Measurements from ENCODE around the gene IL2RA.

IL2RA gene

GRCh38 chr10:5978230-5978489, 84.0 kb downstream of the IL2RA start:
- peak overlapping the region; percentile 90 for H3K4me3 ChIP-seq (ENCODE audit: low read depth, low read length)
- DNase-seq (ENCODE audit: low read depth) = no peak
- TF ChIP-seq, protein P1, sequence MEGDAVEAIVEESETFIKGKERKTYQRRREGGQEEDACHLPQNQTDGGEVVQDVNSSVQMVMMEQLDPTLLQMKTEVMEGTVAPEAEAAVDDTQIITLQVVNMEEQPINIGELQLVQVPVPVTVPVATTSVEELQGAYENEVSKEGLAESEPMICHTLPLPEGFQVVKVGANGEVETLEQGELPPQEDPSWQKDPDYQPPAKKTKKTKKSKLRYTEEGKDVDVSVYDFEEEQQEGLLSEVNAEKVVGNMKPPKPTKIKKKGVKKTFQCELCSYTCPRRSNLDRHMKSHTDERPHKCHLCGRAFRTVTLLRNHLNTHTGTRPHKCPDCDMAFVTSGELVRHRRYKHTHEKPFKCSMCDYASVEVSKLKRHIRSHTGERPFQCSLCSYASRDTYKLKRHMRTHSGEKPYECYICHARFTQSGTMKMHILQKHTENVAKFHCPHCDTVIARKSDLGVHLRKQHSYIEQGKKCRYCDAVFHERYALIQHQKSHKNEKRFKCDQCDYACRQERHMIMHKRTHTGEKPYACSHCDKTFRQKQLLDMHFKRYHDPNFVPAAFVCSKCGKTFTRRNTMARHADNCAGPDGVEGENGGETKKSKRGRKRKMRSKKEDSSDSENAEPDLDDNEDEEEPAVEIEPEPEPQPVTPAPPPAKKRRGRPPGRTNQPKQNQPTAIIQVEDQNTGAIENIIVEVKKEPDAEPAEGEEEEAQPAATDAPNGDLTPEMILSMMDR (conservative IDR thresholded peaks at IDR 0.05; ENCODE audit: low read depth, low read length) = no peak

DNA sequence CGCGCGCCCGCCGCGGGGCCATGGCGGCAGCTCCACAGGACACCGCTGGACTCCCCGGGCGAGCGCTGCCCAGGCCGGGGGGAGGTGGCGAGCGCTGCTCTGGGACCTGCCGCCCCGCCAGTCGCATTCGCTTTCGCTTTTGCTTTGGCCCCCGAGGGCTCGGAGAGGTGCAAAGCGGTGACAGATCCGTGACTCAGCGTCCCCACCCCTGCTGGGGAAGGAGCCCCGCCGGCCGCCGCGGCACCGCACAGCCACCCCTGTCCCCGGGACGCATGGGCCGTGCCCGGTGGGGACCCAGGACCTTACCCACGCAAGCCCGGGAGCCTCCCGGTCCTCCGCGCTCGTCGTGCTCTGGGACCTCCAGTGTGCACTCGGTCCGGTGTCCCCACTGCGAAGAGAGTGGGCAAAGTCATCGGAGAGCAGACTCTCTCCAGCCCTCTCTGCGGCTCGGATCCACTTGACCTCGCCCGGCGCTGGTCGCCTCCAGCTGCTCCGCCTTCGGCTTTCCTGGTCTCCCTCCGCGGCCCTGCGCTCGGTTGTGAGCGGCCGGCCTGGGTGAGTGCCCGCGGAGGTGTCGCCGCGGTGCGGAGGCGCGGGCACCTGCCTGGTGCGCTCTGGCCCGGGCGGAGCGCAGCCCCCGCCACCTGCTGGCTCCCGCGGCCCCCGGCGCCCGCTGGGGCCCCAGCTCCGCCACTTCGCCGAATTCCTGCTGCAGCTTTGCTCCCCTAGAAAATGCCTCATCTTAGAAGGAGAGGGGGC, 84.5 kb downstream of the IL2RA start, which contains the start of gene IL15RA:
Gene IL15RA, minus strand, starts transcription at position 73 of the 759 bp plus-strand sequence. Its CDS starts 51 bp downstream, at position 22.
- peak; percentile 51 for DNase-seq (ENCODE audit: low read depth)
- TF ChIP-seq, protein P1 (conservative IDR thresholded peaks at IDR 0.05; ENCODE audit: low read depth, low read length) = no peak
- H3K4me3 ChIP-seq (ENCODE audit: low read depth, low read length) = peak within 1 kb of the TSS; percentile 90

GRCh38 chr10:5976512-5977470, 85.4 kb downstream of the IL2RA start:
- peak; percentile 55 for DNase-seq (ENCODE audit: low read depth)
- TF ChIP-seq, protein P1 (conservative IDR thresholded peaks at IDR 0.05; ENCODE audit: low read depth, low read length) = no peak
- peak overlapping the region; percentile 90 for H3K4me3 ChIP-seq (ENCODE audit: low read depth, low read length)

DNA sequence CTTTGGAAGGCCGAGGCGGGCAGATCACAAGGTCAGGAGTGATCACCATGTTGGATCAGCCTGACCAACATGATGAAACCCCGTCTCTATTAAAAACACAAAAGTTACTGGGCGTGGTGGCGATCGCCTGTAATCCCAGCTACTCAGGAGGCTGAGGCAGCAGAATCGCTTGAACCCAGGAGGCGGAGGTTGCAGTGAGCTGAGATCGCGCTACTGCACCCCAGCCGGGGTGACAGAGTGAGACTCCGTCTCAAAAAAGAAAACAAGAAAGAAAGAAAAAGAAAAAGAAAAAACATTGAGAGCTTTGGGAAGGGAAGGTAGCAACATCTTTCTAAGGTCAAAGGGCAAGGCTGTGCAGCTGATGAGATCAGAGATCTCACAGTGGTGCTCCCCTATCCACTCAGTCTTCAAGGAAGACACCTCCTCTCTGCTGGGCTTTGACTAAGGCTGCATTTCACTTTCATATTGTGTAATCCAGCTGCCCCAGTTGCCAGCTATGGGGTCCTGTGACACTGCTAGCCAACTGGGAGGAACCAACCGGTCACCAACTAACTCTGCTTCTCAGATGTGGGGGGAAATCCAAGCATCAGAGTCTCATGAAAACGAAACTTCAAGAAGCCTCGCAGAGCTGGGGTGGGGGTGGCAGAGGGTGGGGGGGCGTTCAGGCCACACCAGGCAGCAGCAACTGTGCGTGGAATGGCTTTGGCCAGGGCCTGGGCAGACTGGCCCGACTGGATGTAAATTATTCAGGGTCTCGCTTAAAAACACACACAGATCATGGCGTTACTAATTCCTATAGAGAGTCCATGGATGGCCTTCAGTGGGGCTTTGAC, 86.3 kb downstream of the IL2RA start:
- peak overlapping the region; percentile 90 for H3K4me3 ChIP-seq (ENCODE audit: low read depth, low read length)
- DNase-seq (ENCODE audit: low read depth) = peak; percentile 27

DNA sequence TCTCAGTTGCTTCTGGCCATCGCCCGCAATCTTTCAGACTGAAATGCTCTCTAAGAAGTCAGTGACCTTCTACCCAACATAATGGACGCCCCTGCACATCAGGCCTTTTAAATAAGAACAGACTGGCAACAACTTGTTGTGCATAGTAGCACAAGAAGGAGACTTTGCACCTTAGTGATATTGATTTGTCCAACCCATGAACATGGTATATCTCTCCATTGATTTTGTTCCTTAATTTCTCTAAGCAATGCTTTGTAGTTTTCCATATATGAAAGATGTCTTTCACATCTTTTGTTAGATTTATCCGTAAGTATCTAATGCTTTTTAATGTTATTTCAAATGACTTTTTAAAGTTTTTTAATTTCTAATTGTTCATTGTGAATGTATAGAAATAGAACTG, 89.1 kb downstream of the IL2RA start:
- H3K4me3 ChIP-seq (ENCODE audit: low read depth, low read length) = no peak overlapping the region
- TF ChIP-seq, protein P1 (conservative IDR thresholded peaks at IDR 0.05; ENCODE audit: low read depth, low read length) = no peak
- no peak for DNase-seq (ENCODE audit: low read depth)

More for the DNA sequence above, 86.3 kb downstream of the IL2RA start:
- TF ChIP-seq, protein P1 (conservative IDR thresholded peaks at IDR 0.05; ENCODE audit: low read depth, low read length) = no peak

- DNase-seq (ENCODE audit: low read depth) = peak; percentile 42
- no peak overlapping the region for H3K4me3 ChIP-seq (ENCODE audit: low read depth, low read length)
- TF ChIP-seq, protein P1 (conservative IDR thresholded peaks at IDR 0.05; ENCODE audit: low read depth, low read length) = no peak
Measured at GRCh38 chr10:5971886-5972285, 90.3 kb downstream of the IL2RA start.

Data from choroid plexus epithelial cell (primary cell).